Limb (tissue), 2 donors: ENCODE results near the gene CLDN20.
A peak's percentile ranks its signal among the peaks of the same experiment; 100 is the strongest.
"Not testable (repeated sequence)": the region's sequence is repeated elsewhere in the genome, so short reads cannot be mapped to it uniquely, and the experiment has no call there.

Experiments used
- DNase-seq, 2 donors: peaks; one replicate each; pipeline ENCODE4 v3.0.0-alpha.2; 2016; ENCODE audit errors: extremely low spot score in 2 of 2

The CLDN20 gene

DNA sequence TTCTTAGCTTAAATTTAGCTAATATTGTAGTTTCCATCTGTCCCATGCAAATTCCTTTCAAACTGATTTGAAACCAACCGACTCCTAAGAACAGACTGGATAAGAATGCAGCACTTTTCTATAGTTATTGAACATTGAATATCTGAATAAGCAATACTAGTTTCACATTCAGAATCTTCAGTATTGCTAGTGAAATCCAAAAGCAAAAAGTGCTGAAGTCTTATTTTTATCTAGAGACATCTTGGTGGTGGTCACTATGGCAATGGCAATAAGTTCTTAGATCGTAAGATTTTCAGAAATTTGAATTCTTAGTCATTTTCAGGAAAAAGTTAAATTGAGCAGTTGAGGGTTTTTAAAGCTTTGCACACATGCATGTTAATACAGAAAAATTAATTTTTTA lies 47.8 kb downstream of the CLDN20 start:
- DNase-seq: no peak

DNA sequence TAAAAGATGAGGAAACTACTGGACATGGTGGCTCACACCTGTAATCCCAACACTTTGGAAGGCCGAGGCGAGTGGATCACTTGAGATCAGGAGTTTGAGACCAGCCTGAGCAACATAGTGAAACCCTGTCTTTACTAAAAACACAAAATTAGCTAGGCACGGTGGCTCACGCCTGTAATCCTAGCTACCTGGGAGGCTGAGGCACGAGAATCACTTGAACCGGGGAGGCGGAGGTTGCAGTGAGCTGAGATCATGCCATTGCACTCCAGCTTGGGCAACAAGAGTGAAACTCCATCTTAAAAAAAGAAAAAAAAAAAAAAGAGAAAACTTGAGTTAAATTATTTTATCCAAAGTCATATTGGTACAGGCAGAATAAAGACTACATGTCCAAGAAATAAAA lies 49.1 kb downstream of the CLDN20 start:
- not testable (repeated sequence) for DNase-seq

DNA sequence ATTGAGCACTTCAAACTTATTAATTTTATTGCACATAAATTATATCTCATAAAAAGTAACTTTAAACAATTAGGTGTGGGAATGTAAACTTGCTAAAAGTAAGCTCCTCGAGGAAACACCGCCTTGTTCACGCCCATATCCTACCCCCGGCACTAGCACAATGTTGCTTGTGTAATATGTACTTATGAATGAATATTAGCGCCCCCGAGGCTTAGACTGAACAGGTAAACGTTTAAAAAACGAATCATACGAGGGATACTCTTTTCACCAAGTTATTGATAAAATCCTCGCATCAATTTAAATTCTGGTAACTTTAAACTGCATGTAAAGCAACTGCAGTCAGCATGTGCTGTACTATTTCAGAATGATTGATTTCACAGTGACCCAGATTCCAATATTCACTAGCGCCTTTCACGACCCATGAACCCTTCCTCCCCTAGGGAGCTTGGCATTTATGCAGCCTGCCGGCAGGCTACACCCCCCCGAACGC lies 49.8 kb downstream of the CLDN20 start:
- no peak for DNase-seq

GRCh38 chr6:155314092-155314772 lies 50.4 kb downstream of the CLDN20 start, which contains the start of gene TFB1M:
TSS of gene TFB1M (minus strand) at chr6:155314484. CDS start at chr6:155314428, 56 bp downstream.
- peak; percentile 98 for DNase-seq

- DNase-seq: no peak
Observed at GRCh38 chr6:155314773-155315515, 51.1 kb downstream of the CLDN20 start.

GRCh38 chr6:155315516-155315871 lies 51.7 kb downstream of the CLDN20 start:
- DNase-seq: no peak

- DNase-seq: no peak
Observed at GRCh38 chr6:155316419-155316818, 52.6 kb downstream of the CLDN20 start.

GRCh38 chr6:155317186-155317585 lies 53.4 kb downstream of the CLDN20 start:
- no peak for DNase-seq

- no peak for DNase-seq
Observed at GRCh38 chr6:155319902-155320301, 56.1 kb downstream of the CLDN20 start.

DNA sequence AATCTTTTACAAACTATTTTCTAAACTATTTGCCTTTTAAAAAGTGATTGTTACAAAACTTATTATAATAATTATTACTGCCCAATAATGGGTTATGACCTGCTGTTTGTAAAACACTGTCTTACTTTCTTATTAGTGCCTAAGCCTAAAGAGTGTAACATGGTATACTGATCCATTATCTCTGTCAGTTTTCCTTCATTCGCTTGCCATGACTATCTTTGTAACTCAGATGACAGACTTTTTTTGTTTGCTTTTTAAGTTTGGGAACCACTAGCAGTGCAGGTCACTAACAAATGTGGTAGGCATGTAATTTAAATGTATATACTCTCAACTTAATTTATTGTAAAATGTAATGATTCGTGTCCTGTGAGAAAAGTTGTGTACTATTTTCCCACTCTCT lies 60.4 kb downstream of the CLDN20 start:
- no peak for DNase-seq

- no peak for DNase-seq
Observed at GRCh38 chr6:155324993-155325392, 61.2 kb downstream of the CLDN20 start.

GRCh38 chr6:155325700-155326516 lies 62.1 kb downstream of the CLDN20 start:
- DNase-seq: no peak
